Activated T-cell treated with anti-CD3 and anti-CD28 coated beads for 1 hour (primary cell): ENCODE results near the gene CHST2.

ENCODE experiments used
- DNase-seq: peaks from one replicate; pipeline ENCODE4 v3.0.0-alpha.2; 2020; ENCODE audit warnings: low read depth

The CHST2 gene

DNA sequence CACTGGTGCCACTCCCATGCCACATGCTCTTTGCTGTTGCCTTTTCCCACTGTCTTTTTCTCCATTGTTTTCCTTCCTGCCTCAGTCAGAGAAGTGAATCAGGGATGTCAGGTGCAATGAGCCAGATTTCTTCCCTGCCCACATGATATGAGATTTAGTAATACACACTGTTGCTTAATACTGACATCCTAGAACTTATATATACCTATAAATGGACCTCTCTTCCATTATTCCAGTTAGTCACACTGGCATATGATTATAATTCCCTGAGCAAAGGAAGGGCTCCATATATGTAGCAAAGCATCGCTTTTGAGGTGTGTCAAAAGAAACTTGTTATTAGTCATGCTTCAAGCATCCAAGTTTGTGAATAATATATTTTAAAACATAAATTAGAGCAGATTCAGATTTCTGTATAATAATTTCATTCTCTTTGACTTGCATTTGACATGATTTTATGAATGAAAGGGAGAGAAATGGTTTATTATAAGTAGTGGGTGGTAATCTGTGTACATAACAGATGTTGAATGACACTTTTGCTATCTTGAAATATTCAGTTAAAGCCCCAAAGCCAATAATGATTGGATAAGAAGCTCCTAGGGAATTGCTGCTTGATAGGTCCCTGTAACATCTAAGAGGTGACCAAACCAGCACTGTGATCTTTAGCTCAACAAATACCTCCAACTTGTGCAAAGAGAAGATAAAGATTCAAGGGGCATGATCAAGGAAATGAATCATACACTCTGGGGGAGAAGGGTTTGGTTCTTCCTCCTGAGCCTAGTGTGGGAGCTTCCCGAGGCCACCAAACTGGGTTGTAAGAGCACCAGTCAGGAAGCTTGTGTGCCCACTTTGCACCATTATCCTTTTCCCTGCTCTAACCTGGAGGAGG lies 48.6 kb downstream of the CHST2 start:
- no peak for DNase-seq

DNA sequence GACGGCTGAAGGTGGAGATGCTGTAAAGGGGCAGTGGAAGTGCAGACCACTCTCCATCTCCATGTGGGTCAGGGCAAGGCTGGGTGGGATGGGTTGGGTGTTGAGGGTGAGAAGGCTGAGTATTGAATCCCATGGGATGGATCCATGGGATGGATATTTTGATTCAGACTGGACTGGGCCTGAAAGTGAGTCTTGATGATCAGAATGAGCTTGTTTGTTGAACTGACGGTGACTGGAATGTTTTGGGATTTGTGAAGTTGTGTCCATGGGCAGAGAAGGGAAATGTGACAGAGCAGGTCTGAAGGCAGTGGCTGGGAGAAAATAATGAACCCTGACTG lies 49.3 kb downstream of the CHST2 start:
- no peak for DNase-seq

DNA sequence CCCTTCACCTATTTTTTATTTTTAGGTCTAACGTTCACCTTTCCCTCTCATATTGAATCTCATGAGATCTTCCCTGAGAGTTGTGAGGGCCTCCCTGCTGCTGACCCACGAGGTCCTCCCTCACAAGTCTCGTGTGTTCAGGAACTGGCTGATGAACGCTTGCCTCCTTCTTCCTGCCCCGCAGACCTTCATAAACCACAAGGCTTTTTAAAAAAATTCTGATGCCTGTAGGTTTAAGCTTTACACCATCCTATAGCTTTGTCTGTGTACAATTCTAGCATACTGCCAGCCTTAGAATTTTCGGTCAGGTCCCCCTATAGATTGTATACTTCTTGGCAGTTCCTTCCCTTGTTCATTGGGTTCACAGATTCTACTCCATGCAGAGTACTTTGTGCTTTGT lies 50.5 kb downstream of the CHST2 start:
- no peak for DNase-seq

DNA sequence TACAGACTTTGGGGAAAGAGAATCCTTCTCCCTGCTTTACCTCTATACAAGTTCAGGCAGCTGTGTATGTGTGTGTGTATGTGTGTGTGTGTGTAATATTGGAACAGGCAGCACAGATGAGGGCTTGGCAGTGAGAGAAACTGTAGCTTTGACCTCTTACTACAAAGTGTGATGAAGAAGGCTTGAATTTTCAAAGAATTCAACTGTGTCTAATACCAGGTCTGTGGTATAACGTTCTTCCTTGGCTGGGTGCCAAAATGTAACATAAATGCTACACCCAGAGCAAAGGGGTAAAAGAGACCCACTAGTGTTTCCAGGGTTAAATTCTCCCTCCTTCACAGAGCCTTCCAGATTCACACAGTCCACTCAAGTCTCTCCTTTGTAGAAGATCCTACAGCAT lies 51.1 kb downstream of the CHST2 start:
- DNase-seq = no peak

DNA sequence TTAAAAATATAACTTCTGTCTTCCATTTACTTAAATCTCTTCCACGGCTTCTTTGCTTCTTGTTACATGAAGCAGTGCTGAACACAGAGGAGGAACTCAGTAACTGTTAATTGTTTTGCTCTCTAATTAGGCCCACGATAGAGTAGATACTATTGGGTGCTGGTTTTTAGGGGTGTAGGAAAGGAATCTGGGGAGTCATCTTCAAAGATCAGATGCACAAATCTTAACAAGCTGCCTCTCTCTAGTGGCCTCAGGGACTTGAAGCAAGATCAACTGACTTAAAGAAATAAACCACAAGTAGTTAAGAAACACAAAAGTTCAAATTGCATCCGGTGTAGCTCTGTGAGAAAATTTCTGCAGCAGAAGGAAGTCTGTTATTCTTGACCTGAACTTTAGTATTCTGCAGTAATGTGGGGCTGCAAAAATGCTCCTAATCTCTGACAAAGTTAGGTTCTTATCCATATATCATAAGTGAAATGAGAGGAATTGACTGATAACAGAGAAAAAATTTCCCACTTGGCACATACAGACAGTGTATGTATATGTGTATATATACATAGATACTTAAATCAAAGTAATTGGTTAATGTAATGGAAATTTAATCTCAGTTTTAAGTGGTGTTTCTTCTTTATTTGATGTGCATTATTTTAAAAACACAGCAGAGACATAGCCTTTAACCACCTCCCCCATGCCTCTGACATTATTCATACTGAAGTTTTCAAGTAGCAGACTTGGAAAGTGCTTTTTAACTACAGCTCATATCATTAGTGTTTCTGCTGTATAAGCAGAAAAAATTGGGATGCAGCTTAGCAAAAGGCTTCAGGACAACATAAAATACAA lies 51.8 kb downstream of the CHST2 start:
- DNase-seq = no peak

DNA sequence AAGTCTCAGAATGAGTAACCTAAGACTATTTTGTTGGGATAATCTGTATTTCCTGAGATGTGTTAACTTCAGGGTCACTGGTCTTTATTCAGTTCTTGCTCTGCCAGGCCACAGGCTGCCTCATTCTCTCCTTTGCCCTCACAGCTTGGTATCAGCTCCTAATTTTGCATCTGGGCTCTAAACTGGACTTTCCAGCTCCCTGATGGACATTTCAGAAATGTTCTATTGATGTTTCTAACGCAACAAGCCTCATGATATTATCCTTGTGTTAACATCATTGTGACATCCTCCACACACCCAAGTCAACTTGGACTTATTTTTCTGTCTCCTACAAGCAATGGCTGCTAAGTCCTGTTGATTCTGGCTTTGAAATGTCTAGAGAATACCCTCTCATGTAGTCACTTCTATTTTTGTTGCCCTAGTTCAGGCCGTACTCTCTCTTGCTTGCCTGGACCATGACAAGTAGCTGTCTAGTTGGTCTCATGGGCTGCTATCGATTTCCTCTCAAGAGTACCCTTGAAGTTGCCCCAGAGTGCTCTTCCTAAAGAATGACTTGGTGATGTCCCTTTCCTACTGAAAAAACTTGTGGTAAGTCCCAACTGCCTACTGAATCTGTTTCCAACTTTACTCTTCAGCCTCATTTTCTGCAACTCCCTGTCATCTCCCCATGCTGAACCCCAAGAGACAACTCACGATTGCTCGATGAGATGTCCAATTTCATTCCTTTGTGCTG lies 52.7 kb downstream of the CHST2 start:
- no peak for DNase-seq

DNA sequence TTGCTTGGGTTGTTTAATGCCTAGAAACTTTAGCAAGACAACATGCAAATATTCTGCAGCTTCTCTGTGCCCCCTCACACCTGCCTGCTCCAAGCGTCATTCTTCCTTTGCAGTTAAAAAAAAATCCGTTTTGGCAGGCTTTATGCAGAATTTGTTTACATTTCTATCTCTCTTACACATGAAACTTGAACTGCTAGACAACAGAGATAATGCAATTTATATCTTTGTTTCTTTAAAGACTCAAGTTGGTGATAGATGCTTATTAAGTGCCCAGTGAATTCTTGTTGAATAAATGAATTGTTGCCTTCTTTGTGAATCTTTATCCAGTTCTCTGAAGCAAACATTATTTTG lies 53.2 kb downstream of the CHST2 start:
- no peak for DNase-seq

DNA sequence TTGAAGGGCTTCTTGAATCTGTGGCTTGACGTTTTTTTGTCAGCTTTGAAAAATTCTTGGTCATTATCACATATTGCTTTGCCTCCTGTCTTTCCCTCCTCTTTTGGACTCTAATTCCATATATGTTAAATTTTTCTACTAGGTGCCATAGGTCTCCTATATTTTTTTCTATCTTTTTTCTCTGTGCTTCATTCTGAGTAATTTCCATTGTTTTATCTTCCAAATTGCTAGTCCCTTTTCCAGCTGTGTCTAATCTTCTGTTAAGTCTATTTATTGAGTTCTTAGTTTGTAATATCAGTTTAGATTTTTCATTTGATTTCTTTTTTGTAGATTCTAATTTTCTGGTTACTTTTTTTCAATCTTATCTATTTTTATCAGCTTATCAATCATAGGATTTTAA lies 53.7 kb downstream of the CHST2 start:
- no peak for DNase-seq
